Sigmoid colon (tissue), 4 donors: ENCODE results near the gene CLDN14.

Experiments
- EP300 ChIP-seq, 4 donors: sonication (generic); formaldehyde crosslinking; IDR thresholded peaks; one replicate each; pipeline ENCODE4 v1.6.1; 2017; ENCODE audit warnings: antibody characterized with exemption in 4 of 4
- POLR2A ChIP-seq, 2 donors: fragments of 450-650 bp; IDR thresholded peaks; one replicate each; pipeline ENCODE4 v1.6.1; 2016; ENCODE audit warnings: antibody characterized with exemption in 2 of 2, mild to moderate bottlenecking in 2 of 2, moderate library complexity in 2 of 2
- TF ChIP-seq, protein P1 (sequence below), 4 experiments: fragments of 450-650 bp in 3 of 4; fragments of 200-600 bp in 1 of 4; IDR thresholded peaks; one replicate each; pipeline ENCODE4 v1.5.1; 2016 to 2019; ENCODE audit warnings: antibody characterized with exemption in 4 of 4, mild to moderate bottlenecking in 3 of 4, moderate library complexity in 2 of 4

- TF ChIP-seq, protein P1, sequence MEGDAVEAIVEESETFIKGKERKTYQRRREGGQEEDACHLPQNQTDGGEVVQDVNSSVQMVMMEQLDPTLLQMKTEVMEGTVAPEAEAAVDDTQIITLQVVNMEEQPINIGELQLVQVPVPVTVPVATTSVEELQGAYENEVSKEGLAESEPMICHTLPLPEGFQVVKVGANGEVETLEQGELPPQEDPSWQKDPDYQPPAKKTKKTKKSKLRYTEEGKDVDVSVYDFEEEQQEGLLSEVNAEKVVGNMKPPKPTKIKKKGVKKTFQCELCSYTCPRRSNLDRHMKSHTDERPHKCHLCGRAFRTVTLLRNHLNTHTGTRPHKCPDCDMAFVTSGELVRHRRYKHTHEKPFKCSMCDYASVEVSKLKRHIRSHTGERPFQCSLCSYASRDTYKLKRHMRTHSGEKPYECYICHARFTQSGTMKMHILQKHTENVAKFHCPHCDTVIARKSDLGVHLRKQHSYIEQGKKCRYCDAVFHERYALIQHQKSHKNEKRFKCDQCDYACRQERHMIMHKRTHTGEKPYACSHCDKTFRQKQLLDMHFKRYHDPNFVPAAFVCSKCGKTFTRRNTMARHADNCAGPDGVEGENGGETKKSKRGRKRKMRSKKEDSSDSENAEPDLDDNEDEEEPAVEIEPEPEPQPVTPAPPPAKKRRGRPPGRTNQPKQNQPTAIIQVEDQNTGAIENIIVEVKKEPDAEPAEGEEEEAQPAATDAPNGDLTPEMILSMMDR (IDR thresholded peaks at IDR 0.05): no peak
- TF ChIP-seq EP300 (IDR thresholded peaks at IDR 0.05) (peak in 1 of 4 donors; percentile 48), POLR2A (IDR thresholded peaks at IDR 0.05) (no peak)
These were observed 49.9 kb downstream of the CLDN14 start for GRCh38 chr21:36429947-36430546.
